ENCODE data around the gene HCRTR1.

HCRTR1 gene

GRCh38 chr1:31617218-31617915, at the start of gene HCRTR1:
Gene HCRTR1, plus strand, starts transcription at chr1:31617689. Its CDS starts 1,504 bp downstream, at chr1:31619193.
- DNase-seq = no peak

GRCh38 chr1:31567956-31568570, 49.4 kb upstream of the HCRTR1 start:
- no peak for DNase-seq

DNA sequence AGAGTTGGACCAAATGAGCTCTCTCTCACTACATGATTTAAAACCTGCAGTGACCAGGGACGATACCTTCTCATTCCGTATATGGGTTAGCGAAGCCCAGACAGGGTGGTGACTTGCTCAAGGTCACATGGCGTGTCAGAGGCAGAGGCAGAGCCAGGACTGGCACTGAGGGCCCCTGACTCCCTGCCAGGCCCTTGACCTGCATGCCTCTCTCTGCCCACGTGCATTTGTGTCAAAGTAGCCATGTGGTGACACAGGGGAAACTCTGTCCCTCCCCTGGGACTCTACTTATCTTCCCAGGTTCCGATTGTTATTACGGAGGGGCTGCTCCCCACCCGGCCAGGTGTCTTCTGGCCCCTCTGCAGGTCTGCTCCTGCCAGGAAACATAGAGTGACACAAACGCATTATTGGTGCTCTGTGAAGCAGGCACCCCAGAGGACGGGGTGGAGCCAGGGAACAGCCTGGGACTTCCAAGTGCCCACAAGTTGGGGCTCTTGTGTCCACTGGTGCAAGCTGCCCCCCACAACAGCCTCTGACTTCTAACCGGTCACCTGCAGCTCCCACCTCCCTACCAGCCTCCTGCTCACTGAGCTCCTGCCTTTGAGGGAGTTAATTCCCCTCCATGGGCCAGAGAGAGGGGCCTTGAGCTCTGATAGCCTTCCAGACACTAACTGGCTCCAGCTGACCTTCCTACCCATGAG, 48.4 kb upstream of the HCRTR1 start:
- no peak for DNase-seq

DNA sequence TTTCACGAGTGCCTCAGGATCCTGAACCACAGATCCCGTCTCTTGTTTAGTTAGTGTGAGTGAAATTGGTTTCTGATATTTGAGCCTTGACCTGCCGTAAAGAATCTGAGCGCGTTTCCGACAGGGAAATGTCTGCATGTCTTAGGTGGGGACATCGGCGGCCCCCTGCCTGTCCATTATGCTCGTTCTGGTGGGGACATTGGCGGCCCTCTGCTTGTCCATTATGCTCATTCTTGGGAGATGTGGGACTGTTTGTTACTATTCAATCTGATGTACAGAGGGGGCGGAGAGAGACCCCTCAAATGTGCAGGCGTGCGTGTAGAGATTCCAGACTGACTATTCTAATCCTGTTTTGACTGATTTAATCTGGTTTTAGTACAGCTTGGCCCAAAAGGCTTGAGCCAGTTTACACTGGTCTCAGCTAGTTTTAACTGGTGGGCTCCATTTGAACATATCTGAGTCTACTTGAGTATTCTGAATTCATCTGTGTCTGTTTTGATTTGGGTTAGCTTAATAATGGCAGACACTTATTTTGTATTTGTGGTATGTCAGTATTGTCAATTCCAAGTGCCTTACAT, 47.8 kb upstream of the HCRTR1 start:
- no peak for DNase-seq

DNA sequence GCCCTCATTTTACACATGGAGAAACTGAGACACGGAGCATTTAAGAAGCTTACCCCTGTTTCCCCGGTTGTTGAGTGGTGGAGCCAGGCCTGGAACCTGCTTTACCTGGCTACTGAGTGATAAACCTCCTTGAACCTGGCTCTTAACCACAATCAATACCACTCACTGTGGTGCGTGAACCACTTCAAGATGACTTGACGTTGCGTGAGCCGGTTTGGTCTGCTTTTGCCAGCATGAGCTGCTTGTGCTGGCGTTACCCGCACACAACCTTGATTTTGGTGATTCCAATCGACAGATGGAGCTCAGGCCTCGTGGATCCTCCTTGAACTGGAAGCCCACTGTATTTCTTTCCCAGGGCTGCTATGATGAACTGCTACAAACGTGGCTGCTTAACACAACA, 47.3 kb upstream of the HCRTR1 start:
- DNase-seq = no peak

GRCh38 chr1:31570906-31571305, 46.6 kb upstream of the HCRTR1 start:
- no peak for DNase-seq

- no peak for DNase-seq
Observed at GRCh38 chr1:31571340-31572295, 45.9 kb upstream of the HCRTR1 start.

DNA sequence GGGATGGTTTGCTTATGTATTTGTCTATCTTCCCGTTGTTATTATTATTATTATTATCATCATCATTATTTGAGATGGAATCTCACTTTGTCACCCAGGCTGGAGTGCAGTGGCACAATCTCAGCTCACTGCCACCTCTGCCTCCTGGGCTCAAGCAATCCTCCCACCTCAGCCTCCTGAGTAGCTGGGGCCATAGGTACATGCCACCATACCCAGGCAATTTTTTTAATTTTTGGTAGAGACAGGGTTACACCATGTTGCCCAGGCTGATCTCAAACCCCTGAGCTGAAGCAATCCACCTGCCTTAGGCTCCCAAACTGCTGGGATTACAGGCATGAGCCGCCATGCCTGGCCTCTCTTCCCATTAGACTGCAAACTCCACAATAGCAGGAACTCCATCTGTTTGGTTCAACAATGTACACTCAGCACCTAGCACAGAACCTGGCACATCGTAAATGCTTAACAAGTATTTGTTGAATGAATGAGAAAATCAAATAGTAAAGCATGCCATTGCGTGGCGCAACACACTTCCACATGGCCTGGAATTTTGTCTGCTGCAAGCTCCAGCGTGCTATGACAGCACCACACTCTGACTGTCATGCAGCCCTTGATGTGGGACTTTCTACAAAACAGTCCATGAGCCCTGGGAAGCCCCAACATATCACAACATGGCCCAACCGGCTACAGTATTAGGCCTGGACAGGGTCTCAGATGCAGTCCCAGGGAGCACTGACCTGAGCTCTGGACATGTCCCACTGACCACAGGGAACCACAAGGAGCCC, 45.0 kb upstream of the HCRTR1 start:
- DNase-seq = no peak

GRCh38 chr1:31573261-31573660, 44.2 kb upstream of the HCRTR1 start:
- no peak for DNase-seq

- no peak for DNase-seq
Observed at GRCh38 chr1:31574749-31575368, 42.6 kb upstream of the HCRTR1 start.

DNA sequence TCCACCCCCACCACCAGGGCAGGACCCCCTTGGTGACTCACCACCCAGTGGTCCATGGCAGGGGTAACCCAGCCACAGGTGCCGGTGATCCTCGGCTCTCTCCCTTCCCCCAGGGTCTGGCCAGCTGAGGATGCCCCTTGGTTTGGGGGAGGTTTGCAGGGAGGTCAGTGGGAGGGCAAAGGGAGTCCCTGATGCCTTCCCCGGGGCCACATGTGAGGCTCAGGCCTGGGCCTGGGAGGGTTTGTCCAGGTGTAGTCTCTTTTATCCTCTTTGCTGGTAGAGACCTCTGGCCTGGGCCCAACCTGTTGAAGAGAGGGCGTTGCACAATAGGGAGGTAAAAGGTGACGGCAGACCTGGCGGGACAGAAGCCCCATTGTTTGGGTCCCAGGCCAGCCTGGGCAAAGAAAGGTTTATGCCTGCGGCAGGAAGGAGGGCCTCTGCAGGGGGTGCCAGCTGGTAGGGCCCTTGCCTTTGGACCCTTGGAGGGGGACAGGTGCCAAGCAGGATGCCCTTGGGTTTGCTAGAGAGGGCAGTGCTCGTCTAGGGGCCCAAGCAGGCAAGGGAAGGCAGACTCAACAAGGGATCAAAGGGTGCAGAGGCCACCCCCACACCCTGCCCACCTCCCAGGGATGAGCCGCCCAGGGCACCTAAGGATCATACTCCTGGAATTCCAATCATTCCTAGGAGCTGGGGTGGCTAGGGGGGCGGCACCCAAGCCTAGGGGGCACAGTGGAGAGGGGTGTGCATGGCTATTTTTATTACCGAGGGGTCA, 41.9 kb upstream of the HCRTR1 start:
- DNase-seq = no peak

- no peak for DNase-seq
Observed at GRCh38 chr1:31576201-31576669, 41.3 kb upstream of the HCRTR1 start, which contains the start of gene TINAGL1. Gene TINAGL1, plus strand, starts transcription at chr1:31576515. Its CDS starts 634 bp downstream, at chr1:31577149.

DNA sequence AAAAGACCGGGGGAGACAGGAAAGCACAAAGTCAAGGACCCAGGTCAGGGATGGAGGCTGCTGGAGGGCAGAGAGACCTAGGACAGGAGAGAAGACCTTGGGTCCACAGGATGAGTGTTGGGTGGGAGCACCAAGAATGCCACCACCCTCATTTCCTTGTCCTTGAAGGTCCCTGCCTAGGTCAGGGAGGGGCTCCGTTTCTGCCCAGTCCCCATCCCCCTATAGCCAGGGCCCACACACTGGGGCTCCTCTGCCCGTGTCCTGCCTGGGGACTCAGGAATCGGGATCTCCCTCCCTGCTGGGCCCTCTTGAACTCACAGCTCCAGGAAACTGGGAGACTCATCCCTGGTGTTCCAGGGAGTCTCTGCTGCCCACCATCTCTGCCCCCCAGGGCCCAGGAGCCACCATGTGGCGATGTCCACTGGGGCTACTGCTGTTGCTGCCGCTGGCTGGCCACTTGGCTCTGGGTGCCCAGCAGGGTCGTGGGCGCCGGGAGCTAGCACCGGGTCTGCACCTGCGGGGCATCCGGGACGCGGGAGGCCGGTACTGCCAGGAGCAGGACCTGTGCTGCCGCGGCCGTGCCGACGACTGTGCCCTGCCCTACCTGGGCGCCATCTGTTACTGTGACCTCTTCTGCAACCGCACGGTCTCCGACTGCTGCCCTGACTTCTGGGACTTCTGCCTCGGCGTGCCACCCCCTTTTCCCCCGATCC, 40.6 kb upstream of the HCRTR1 start:
- no peak for DNase-seq

- no peak for DNase-seq
Observed at GRCh38 chr1:31577515-31578192, 39.8 kb upstream of the HCRTR1 start.

- DNase-seq = no peak
Observed at GRCh38 chr1:31579374-31579773, 38.1 kb upstream of the HCRTR1 start.

GRCh38 chr1:31580513-31580870, 37.0 kb upstream of the HCRTR1 start:
- no peak for DNase-seq

DNA sequence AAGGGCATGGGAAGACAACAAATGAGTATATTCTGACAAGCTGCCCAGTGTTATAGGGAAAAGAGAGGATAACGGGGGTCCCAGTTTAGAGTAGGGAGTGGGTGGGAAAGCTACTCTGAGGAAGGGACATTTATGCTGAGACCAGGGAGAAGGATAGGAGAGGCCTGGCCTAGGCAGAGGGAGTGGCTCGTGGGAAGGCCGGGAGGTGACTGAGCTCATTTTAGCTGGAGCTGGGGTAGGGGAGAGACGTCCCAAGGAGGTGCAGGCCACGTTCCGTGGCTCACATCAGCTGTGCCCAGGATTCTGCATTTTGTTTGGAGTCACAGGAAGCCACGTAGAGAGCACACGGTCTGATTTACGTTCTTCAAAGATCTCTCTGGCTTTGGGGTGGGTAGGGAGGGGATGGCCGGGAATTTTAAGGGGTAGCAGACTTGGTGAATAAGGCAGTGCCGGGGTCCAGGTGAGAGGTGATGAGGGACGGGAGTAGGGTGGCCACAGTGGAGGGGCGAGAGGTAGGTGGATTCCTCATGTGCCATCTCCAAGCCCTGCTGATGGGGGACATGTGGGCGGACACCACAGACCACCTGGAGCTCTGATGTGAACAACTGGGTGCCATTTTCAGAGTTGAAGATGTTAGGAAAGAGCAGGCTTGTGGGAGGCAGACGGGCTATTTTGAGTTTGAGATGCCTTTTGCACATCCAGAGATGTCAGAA, 36.4 kb upstream of the HCRTR1 start:
- DNase-seq = no peak
